Karpas-422 (cell line): ENCODE results near the gene CHD8. TPM values are rescaled to one million over a fixed set of nuclear protein-coding genes. Genes with fewer than 3 reads are reported as not detected.

Source experiments
- DNase-seq: peaks from one replicate; pipeline ENCODE4 v3.0.0-alpha.2; 2015
- H2AFZ ChIP-seq: fragments of 200-600 bp; sonication (generic); 2 replicates; pipeline ENCODE4 v1.6.1; 2014; ENCODE audit warnings: antibody characterized with exemption, low read length, mixed read lengths
- H3K27ac ChIP-seq: fragments of 200-600 bp; sonication (generic); 2 replicates; pipeline ENCODE4 v1.5.1; 2014; ENCODE audit warnings: mild to moderate bottlenecking, low read length, moderate library complexity
- H3K27me3 ChIP-seq: fragments of 200-600 bp; sonication (generic); 2 replicates; pipeline ENCODE4 v1.6.1; 2014; ENCODE audit warnings: low read length, mixed read lengths
- H3K36me3 ChIP-seq: fragments of 200-600 bp; sonication (generic); 2 replicates; pipeline ENCODE4 v1.6.1; 2014; ENCODE audit warnings: low read length, mixed read lengths; ENCODE audit not compliant: insufficient read depth
- H3K4me1 ChIP-seq: fragments of 200-600 bp; sonication (generic); 2 replicates; pipeline ENCODE4 v1.6.1; 2014; ENCODE audit warnings: mild to moderate bottlenecking, low read length, mixed read lengths
- H3K4me2 ChIP-seq: fragments of 200-600 bp; sonication (generic); 2 replicates; pipeline ENCODE4 v1.6.1; 2014; ENCODE audit warnings: low read length, low read depth, mild to moderate bottlenecking; ENCODE audit not compliant: poor library complexity, severe bottlenecking
- H3K4me3 ChIP-seq: fragments of 200-600 bp; sonication (generic); 2 replicates; pipeline ENCODE4 v1.5.1; 2014; ENCODE audit warnings: mild to moderate bottlenecking, antibody characterized with exemption, low read length, mixed read lengths
- H3K79me2 ChIP-seq: fragments of 200-600 bp; sonication (generic); 2 replicates; pipeline ENCODE4 v1.6.1; 2014; ENCODE audit warnings: mild to moderate bottlenecking, low read length, mixed read lengths
- H3K9ac ChIP-seq: fragments of 200-600 bp; sonication (generic); 2 replicates; pipeline ENCODE4 v1.6.0; 2014; ENCODE audit warnings: low read length
- H3K9me2 ChIP-seq: fragments of 200-600 bp; sonication (generic), shearing (Covaris generic); replicated peaks from 2 replicates; pipeline ENCODE4 v1.6.0; 2014; ENCODE audit warnings: mild to moderate bottlenecking, low read length, moderate library complexity; ENCODE audit not compliant: insufficient read depth
- H3K9me3 ChIP-seq: fragments of 300-700, 200-600 bp; sonication (generic); 2 replicates; pipeline ENCODE4 v1.6.1; 2014; ENCODE audit warnings: low read length, mixed read lengths
- H4K20me1 ChIP-seq: fragments of 200-600 bp; sonication (generic); 2 replicates; pipeline ENCODE4 v1.6.1; 2014; ENCODE audit warnings: mild to moderate bottlenecking, antibody characterized with exemption, low read length, low read depth; ENCODE audit not compliant: insufficient read depth
- small RNA-seq: library from RNA; depleted of rRNA; stranded (forward); fragments of <200 nt; gene quantifications from one replicate; pipeline ENCODE3, GENCODE V24; 2014
- total RNA-seq: library from RNA; depleted of rRNA; stranded (reverse); fragments of >200 nt; shearing (Covaris generic); gene quantifications from 2 replicates; pipeline ENCODE4 v1.2.3, GENCODE V29; 2014; ENCODE audit warnings: low replicate concordance; rRNA removed

The CHD8 gene
- total RNA-seq, 1 experiment from 2014 or later = 158 TPM

DNA sequence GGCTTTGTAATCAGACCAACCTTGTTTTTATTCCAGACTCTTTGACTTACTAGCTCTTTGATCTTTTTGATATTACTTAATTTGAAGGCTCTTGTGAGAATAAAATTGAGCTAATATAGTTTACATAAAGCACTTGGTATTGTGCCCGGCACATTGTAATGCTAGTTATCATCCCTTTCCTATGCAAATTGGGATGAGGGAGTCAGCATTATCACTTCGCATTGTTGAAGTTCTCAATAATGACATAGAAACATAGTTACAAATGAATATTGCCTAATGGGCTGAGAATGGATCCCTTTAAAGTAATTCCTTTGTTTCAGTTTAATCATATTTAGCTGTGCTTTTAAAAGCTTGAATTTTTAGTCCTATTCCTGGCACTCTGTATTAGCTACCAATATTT is 108.7 kb downstream of the CHD8 start:
- Histone ChIP-seq H3K9me3 (no peaks in the 10 kb centered on the region), H3K36me3 (peaks cover 18% of the 10 kb centered on the region), H3K4me2 (no peak overlapping the region), H3K4me1 (no peaks in the 10 kb centered on the region), H3K27me3 (no peaks in the 10 kb centered on the region), H3K4me3 (no peak overlapping the region), H3K9ac (no peak overlapping the region), H3K79me2 (no peaks in the 10 kb centered on the region), H4K20me1 (peaks cover 10% of the 10 kb centered on the region; the same call in 1 of the 2 replicates), H3K27ac (no peak overlapping the region), H2AFZ (no peak overlapping the region), H3K9me2 (no peaks in the 10 kb centered on the region)
- DNase-seq = no peak

DNA sequence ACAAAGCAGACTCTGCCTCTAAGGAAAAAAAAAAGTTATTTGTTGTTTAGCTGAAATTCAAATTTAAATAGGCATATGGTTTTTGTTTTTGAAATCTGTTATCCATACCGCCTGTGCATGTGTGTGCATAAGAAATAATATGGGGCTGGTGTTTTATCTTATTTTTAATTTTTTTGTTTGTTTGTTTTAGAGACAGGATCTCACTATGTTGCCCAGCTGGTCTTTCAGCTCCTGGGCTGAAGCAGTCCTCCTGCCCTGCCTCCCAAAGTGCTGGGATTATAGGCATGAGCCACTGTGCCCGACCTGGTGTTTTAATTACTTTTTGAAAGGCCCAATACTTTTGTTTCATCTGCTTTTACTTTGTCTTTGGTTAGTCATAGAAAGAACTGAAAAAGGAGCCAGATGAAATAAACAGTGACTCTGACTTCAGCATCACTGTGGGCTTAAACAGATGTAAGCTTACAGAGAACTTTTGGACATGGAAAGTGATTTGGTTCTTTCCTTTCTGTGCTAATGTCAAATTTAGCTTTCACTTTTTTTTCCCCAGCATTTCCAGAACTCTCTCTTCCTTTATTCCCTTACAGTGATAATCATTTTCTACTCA is 109.3 kb downstream of the CHD8 start:
- no peak for DNase-seq
- Histone ChIP-seq H3K4me2 (no peak overlapping the region), H3K4me3 (no peak overlapping the region), H3K9me2 (no peaks in the 10 kb centered on the region), H2AFZ (no peak overlapping the region), H3K79me2 (no peaks in the 10 kb centered on the region), H3K9ac (no peak overlapping the region), H3K36me3 (peaks cover 12% of the 10 kb centered on the region), H3K27ac (no peak overlapping the region), H3K27me3 (no peaks in the 10 kb centered on the region), H4K20me1 (0 out of 2 replicates have a peak, but pooled peaks cover 5% of the 10 kb centered on the region), H3K9me3 (no peaks in the 10 kb centered on the region), H3K4me1 (no peaks in the 10 kb centered on the region)

- no peak for DNase-seq
- no peaks in the 10 kb centered on the region for H3K9me3 ChIP-seq
- H4K20me1 ChIP-seq = no peaks in the 10 kb centered on the region
- no peaks in the 10 kb centered on the region for H3K36me3 ChIP-seq
- H3K27me3 ChIP-seq = no peaks in the 10 kb centered on the region
- H3K79me2 ChIP-seq = no peaks in the 10 kb centered on the region
- no peaks in the 10 kb centered on the region for H3K4me1 ChIP-seq
- no peak overlapping the region for H2AFZ ChIP-seq
- no peak overlapping the region for H3K9ac ChIP-seq
- H3K27ac ChIP-seq = no peak overlapping the region
- no peak overlapping the region for H3K4me3 ChIP-seq
- H3K4me2 ChIP-seq = no peak overlapping the region
- H3K9me2 ChIP-seq = no peaks in the 10 kb centered on the region
These were observed 112.7 kb downstream of the CHD8 start for GRCh38 chr14:21343035-21343794.

Small RNA genes within 50 kb of the gene (small RNA-seq; reads per million reads assigned to genes)
- gene RN7SL650P (not detected), gene SNORD8 (3,307 reads per million, percentile 100 among the genes with 10 or more reads in this experiment), gene SNORD9 (36.2 reads per million, percentile 98 among the genes with 10 or more reads in this experiment)

Other genes with a start within 250 kb of the CHD8 start
- 661 and 1,144 TPM in 2 replicates for gene HNRNPC, start 186.7 kb downstream of the CHD8 start, total RNA-seq
- gene RPGRIP1, start 176.0 kb downstream of the CHD8 start, total RNA-seq = not detected in 2 replicates
- gene SUPT16H, start 72.1 kb downstream of the CHD8 start, total RNA-seq = 102 and 126 TPM in 2 replicates
- 37.6 and 40.3 TPM in 2 replicates for gene RAB2B, start 20.8 kb upstream of the CHD8 start, total RNA-seq
- 32.3 and 56.7 TPM in 2 replicates for gene TOX4, start 21.1 kb upstream of the CHD8 start, total RNA-seq
- gene METTL3, start 55.2 kb upstream of the CHD8 start, total RNA-seq = 83.1 and 105 TPM in 2 replicates
- not detected in 2 replicates for gene SALL2, start 70.2 kb upstream of the CHD8 start, total RNA-seq
- not detected in 2 replicates for gene OR10G3, start 124.0 kb upstream of the CHD8 start, total RNA-seq
- not detected in 2 replicates for gene OR10G2, start 178.8 kb upstream of the CHD8 start, total RNA-seq
- not detected in 2 replicates for gene OR4E2, start 197.7 kb upstream of the CHD8 start, total RNA-seq
- not detected in 2 replicates for gene OR4E1, start 217.7 kb upstream of the CHD8 start, total RNA-seq